GM12875 (cell line): ENCODE data around the gene CCDC148.

Source experiments
- H3K4me3 ChIP-seq: one replicate; pipeline ENCODE4 v1.5.1; 2011; ENCODE audit warnings: low read depth, low read length, control low read depth
- TF ChIP-seq, protein P1 (sequence below): IDR thresholded peaks from 2 replicates; pipeline ENCODE4 v1.5.1; 2011; ENCODE audit warnings: low read depth, mild to moderate bottlenecking, control low read depth, inconsistent platforms, low read length, moderate library complexity, borderline replicate concordance; ENCODE audit not compliant: insufficient read depth

CCDC148 gene

DNA sequence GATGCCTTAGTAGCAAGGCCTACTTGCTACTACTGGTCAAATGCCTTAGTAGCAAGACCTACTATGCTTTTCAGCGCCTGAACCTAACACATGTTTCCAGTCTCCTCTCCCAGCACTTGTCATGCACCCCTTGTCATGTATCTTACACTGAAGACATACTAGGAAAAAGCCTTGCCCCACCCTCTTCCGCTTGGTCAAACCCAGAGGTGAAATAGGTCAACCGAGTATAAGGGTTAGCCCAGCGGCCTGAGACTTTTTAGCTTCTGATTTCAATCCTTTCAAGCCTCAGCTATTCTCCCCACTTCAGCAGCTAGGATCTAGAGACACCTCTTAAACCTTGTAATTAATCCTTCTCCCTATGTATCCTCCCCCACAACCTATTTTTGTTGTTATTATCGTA, 281.6 kb downstream of the CCDC148 start:
- TF ChIP-seq, protein P1, sequence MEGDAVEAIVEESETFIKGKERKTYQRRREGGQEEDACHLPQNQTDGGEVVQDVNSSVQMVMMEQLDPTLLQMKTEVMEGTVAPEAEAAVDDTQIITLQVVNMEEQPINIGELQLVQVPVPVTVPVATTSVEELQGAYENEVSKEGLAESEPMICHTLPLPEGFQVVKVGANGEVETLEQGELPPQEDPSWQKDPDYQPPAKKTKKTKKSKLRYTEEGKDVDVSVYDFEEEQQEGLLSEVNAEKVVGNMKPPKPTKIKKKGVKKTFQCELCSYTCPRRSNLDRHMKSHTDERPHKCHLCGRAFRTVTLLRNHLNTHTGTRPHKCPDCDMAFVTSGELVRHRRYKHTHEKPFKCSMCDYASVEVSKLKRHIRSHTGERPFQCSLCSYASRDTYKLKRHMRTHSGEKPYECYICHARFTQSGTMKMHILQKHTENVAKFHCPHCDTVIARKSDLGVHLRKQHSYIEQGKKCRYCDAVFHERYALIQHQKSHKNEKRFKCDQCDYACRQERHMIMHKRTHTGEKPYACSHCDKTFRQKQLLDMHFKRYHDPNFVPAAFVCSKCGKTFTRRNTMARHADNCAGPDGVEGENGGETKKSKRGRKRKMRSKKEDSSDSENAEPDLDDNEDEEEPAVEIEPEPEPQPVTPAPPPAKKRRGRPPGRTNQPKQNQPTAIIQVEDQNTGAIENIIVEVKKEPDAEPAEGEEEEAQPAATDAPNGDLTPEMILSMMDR, result no peak

GRCh38 chr2:158174495-158174894, 282.1 kb downstream of the CCDC148 start:
- TF ChIP-seq, protein P1, result no peak
- no peak overlapping the region for H3K4me3 ChIP-seq

More for the DNA sequence above, 281.6 kb downstream of the CCDC148 start:
- H3K4me3 ChIP-seq, result no peak overlapping the region

DNA sequence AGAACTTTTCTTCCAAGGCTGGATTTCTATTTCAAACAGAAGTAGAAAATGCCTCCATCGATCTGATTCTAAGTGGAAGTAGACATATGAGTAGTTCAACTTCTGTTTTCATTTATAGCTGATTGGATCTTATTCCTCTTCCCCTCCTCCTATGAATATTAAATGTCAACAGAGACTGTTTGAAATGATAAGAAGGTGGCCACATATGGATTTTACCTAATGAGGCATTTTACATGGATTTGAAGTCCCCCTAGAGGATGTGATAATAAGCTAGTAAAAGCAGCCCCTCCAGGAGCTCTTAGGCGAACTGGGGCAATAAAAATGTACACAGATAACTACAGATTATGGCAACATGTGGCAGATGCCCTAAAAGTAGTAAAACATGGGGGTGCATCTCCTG, 283.8 kb downstream of the CCDC148 start:
- no peak overlapping the region for H3K4me3 ChIP-seq
- TF ChIP-seq, protein P1, result no peak

GRCh38 chr2:158154596-158154995, 302.0 kb downstream of the CCDC148 start:
- H3K4me3 ChIP-seq, result no peak overlapping the region
- TF ChIP-seq, protein P1, result no peak

DNA sequence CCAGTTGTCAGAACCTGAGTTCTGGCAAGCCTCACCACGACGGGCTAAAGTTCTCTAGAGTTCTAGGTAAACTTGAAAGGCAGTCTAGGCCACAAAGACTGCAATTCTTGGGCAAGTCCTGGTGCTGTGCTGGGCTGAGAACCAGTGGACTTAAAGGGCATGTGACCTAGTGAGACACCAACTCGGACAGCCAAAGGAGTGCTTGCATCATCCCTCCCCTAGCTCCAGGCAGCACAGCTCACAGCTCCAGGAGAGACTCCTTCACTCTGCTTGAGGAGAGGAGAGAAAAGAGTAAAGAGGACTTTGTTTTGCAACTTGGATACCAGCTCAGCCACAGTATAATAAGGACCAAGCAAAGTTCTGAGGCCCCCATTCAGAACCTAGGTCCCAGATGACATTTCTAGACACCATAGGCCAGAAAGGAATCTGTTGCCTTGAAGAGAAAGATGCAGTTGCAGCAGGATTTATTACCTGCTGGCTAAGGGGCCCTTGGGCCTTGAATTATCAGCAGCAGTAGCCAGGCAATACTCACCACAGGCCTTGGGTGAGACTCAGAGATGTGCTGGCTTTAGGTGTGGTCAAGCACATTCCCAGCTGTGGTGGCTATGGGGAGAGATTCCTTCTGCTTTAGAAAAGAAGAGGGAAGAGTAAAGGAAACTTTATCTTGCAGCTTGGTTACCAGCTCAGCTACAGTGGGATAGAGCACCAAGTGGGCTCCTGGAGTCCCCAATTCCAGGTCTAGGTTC, 303.1 kb downstream of the CCDC148 start:
- TF ChIP-seq, protein P1, result no peak
- H3K4me3 ChIP-seq, result no peak overlapping the region

GRCh38 chr2:158144914-158145625, 311.5 kb downstream of the CCDC148 start:
- TF ChIP-seq, protein P1, result no peak

DNA sequence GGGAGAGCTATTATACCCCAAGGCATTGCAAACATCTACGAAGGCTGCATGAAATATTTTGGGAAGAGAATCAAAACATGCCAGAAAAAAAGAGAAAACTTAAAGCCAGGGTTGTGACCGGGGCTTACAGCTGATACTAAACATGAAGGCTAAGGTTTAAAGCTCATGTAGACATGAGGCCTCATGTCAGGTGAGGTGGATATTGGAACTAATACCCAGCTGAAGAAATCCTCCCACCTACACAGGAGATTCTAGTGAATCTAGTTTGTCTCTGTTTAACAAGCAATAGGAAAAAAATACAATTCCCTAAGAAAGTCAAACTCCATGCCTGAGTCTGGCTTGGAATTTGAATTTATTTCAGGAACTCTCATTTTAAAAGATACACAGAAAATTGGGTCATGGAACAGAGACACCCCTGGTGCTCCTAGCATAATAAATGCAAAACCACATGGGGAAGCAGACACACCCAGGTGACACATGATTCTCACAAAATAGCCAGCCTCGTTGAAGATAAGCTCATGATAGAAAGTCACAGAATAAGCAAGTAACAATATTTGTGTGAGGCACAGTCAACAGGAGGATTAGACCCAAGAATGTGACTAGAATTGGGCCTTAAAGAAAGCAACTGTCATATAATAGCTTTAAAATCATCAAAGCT, 312.7 kb downstream of the CCDC148 start:
- H3K4me3 ChIP-seq, result no peak overlapping the region
- TF ChIP-seq, protein P1, result no peak

More at GRCh38 chr2:158144914-158145625, 311.5 kb downstream of the CCDC148 start:
- H3K4me3 ChIP-seq, result no peak overlapping the region
